Colon (tissue), 2 donors: Measurements from ENCODE around the gene NOX1.
A peak's percentile ranks its signal among the peaks of the same experiment; 100 is the strongest.
"Not testable (repeated sequence)": the region's sequence is repeated elsewhere in the genome, so short reads cannot be mapped to it uniquely, and the experiment has no call there.

Experiments used
- FAIRE-seq: peaks from 2 replicates; lab custom pipeline; 2012; peaks lifted over from hg19 to GRCh38; lab: Jason Lieb, UNC
- donor health status: control.
- donor health status: control.

NOX1 gene

DNA sequence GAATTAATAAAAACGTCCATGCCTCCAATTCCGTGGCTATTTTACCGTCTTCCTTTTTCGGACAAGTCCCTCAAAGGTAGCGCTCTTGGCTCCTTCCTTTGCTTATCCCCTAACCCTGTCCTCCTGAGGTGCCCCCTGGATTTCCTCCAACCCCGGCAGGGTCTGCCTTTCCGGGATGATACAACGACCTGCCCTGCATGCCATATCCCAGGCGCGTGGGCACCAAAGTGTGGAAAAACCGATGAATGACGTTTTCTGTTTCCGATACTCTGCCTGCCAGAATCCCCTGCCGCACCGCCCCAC, 54.7 kb downstream of the NOX1 start:
- no peak for FAIRE-seq

DNA sequence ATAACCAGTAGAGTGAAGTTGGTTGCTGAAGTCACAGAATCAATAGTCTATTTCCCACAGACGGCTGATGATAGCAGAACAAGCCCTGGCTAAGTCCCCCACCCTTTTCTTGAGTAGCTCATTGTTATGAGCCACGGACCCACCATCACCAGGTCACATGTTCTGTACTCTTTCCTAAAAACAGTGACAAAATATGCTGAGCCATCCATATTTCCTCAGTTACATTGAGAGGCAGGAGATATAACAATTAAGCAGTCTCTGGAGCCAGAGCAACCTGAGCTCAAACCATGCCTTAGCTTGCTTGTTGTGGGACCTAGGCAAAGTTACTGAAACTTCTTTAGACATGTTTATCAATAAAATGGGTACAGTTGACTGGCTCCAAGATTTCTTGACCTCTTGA, 56.8 kb downstream of the NOX1 start:
- FAIRE-seq = no peak

DNA sequence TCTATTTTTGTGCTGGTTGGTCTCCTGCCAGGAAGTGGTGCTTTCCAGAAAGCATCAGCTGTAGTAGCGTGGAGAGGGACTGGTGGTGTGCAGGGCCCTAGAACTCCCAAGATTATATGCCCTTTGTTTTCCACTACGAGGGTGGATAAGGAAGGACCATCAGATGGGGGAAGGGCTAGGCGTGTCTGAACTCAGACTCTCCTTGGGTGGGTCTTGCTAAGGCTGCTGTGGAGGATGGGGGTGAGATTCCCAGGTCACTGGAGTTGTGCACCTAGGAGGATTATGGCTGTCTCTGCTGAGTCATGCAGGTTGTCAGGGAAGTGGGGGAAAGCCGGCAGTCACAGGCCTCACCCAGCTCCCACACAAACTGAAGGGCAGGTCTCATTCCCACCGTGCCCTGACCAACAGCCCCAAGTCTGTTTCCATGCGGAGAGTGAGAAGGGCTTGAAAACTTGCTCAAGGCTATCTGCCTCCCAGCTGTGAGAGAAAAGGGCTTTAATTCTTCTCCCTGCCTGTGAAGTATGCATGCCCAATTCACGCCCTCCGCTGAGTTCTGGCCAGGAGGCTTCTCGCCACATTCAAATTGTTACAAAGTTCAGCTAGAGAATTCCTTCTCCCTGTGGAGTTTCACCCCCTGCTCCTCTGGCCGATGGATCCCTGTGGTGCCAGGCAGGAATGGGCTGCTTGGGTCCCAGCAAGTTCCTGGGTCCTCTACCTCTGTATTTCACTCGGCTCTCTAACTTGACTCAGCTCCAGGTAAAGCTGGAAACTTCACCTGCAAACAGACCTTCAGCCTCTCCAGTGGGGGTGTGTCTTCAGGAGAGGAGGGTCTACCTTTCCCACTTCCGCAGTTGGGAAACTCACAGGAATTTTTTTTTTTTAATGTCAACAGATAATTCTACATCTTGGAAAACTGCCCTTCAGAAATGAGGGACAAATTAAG, 61.7 kb downstream of the NOX1 start:
- FAIRE-seq = no peak

DNA sequence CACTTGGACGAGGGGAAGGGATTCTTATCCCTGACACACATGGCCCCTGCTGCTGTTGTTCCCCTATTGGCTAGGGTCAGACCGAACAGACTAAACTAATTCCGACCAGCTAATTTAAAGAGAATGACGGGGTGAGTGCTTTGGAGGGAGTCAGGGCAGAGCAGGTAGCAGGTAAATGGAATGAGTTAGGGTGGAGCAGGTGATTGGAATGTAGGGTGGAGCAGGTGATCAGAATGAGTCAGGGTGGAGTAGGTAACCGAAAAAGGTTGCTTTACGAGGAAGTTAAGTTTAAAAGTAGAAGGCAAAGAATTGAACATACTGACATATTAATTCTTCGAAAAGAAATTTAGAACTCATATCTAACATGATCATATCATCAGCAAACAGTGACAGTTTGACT, 65.9 kb downstream of the NOX1 start:
- not testable (repeated sequence) for FAIRE-seq

DNA sequence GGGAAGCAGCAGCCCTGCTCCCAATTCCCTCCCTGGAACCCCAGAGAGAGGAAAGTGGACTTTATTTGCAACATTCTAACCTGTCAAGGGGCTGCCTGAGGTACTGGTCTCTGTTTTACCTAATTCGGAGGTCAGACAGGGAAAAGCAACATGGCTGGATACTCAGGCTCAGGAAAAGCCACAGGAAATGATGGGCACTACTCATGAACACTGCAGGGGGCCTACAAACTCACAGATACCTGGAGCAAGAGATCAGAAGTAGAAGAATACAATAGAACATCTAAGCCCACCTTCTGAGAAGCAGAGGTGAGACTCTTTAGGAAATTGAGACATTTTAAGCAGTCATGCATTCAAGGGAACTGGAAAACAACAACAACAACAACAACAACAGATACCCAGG, 69.4 kb downstream of the NOX1 start:
- FAIRE-seq = no peak

DNA sequence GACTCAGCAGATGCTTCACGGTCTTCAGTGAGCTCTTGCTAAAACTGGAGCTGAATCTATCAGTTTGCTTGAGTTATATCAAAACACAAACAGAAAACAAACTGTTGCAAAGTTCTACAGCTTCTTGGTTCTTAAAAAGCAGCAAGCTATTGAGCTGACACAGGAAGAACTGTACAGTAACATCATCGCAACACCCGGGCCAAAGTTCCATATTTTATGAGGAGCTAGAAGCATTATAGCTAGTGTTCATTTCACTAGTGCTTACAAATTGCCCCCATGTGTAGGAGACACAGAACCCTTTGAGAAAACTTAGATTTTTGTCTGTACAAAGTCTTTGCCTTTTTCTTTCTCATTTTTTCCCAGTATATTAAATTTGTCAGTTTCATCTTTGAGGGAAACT, 71.3 kb downstream of the NOX1 start:
- peak; percentile 93 for FAIRE-seq

DNA sequence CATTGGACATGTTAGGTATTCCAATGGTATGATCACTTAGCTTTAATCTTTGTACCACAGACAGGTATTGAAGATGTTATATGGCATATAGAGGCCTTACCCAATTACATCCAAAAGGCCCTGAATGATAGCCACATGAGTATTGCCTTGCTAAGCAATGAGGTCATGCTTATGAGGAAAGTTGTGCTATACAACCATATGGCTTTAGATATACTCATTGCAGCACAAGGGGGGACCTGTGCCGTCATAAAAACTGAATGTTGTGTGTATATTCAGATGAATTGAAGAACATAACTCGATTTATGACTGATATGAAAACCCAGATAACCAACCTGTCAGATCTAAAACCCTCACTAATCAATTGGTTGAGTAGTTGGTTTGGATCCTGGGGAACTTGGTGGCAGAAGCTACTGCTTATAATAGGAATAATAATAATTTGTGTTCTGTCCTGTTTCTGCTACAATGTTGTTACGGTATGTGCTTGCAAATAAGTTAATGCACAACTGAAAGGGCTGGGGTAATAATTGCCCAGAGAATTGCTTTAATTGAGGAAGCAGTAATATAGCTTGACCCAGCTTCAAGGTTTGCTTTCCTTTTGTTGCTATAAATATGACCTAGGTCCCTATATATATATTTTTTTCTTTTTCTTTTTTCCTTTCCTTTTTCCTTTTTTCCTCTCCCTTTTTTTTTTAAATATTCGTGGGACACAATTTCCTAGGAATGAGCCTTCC, 75.5 kb downstream of the NOX1 start:
- no peak for FAIRE-seq

DNA sequence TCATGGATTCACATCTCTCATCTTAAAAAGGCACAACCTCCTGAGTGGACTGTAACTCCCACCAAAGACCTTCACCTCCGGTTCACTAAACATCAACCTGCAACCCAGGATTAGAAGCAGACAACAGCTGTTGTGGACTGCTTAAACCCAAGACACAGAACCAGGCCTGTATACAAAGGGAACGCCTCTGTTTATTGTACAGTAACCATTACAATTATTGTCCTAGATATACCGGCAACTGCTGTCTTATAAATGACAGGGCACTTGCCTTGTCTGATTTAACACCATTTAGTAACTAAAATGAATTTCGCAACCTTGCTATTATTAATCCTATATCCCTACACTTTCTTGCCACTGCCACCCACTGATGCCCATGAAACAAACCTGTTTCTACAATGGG, 76.8 kb downstream of the NOX1 start:
- FAIRE-seq = no peak

DNA sequence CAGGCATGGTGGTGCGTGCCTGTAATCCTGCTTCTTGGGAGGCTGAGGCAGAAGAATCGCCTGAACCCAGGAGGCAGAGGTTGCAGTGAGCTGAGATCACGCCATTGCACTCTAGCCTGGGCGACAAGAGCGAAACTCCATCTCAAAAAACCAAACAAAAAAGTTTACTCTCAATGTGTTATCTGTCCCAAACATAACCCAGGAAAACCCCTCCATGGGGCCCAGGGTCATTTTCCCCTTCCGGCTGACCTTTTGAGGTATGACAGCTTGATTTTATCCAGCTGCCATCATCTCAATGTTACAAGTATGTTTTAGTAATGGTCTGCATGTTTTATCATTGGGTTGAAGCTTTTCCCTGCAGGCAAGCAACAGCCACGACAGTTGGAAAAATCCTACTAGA, 77.8 kb downstream of the NOX1 start:
- FAIRE-seq = not testable (repeated sequence)
